Embryonic facial prominence (tissue), 1 donor: ENCODE measurements around the gene ATOH8.

Experiments used
- DNase-seq: peaks from one replicate; pipeline ENCODE4 v3.0.0-alpha.2; 2016; ENCODE audit errors: extremely low spot score

The ATOH8 gene

DNA sequence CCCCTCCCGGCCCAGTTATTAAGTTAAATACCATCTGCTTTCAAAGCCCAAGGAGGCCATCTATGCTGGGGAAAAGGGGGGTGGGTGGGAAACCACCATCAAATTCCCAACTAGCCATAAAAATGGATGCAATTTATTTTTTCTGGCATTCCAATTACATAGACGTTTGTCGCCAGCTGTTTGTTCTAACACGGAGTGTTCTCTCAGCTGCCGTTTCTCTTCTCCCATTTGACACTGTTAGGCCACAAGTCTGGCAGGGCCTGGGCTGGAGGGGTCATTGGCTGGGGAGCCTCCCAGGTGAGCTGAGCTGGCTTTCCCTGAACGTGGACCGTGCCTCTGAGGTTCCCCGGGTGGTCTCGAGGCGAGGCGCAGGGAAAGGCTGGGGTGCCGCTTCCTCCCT is 16.6 kb downstream of the ATOH8 start:
- DNase-seq, result no peak

- DNase-seq, result no peak
Observed at GRCh38 chr2:85770786-85771409, 17.1 kb downstream of the ATOH8 start.

DNA sequence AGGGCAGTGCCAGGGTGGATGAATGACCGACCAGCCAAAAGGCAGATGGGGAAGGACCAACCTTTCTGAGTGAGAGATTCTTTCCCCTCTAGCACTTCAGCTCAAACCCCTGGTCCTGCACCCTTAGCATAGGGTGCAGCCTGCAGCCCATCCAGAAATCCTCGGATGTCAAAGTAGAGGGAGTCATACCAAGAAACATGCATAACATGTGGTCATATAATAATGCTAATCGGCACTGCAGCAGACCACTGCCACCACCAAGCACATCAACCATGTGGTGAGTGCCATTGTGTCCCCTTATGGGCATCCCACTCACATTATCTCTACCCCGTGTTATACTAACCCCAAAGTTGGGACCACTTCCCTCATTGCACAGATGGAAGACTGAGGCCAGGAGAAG is 17.7 kb downstream of the ATOH8 start:
- DNase-seq, result no peak

DNA sequence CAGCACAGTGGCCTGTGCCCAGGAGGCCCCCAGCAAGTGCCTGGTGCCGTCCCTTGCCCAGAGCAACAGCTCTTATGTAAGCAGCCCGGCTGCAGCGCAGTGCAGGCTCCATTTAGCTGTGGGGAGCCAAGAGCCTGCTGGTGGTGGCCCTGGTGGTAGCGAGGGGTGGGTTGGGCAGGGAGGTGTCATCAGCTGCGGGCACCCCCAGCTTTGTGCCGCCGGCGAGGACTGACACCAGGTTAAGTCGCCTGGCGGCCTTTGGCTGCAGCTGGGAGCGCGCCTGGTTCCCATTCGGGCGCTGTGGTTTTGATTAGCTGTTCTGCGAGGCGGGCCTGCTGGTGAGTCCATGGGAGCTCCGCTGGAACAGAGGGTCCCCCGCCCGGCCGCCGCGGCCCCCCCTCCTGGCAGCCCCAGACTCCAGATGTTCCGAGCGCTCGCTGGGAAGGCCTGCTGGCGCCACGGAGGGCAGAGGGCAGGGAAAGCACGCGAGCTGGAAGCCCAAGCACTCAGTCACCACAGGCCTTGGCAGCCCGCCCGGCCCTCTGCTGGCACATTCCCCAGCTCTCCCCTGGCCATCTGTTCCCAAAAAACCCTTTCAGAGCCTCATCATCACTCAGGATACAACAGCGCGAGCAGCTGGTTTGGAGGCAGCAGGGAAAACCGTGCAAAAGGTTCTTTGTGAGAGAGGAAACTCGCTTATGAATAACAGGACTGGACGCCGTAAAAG is 18.4 kb downstream of the ATOH8 start:
- peak; percentile 92 for DNase-seq

DNA sequence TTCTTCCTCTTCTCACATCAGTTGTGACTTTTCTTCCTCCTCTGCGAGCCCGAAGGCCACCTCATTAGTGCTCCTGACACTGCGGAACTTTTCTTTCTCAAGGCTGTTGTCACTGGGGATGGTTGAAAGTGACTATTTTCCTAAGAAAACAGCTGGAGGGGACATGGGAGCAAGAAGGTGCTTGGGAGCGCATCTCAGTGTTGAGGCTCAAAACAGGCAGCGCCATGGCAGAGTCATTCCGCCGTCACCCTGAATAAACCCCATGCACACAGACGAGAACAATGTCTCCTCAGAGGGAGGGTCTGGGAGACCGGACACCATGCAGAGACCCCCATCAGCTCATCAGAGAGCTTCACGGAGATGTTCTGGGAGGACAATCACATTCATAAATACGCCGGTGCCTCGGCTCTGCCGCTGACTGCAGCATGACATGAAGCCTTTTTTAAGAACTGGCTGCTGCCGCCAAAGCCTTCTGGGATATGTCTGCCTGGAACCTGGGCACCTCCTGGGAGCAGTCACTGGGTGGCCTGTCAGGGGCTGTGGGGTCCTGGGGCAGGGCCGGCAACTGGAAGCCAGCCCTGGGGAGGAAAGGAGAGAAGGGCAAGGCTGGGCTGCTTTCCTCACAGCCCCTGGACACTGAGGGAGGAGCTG is 19.2 kb downstream of the ATOH8 start:
- DNase-seq, result no peak

DNA sequence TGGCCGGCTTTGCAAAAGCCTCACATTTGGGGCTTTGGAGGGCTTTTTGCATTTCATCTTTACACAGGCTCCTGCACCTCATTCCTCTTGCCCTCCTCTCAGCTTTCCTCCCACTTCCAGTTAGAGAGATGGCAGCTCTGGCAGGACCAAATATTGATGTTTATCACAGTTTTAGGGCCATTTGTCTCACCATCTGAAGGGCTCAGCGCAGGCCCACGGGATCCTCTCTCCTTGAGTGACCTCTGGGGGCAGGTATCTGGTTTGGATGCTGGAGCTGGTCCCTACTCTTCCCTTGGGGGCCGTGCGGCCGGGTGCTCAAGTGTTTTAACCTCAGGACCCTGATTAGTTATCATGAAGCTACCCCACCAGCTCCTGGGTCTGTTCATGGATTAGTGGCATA is 19.9 kb downstream of the ATOH8 start:
- DNase-seq, result no peak

DNA sequence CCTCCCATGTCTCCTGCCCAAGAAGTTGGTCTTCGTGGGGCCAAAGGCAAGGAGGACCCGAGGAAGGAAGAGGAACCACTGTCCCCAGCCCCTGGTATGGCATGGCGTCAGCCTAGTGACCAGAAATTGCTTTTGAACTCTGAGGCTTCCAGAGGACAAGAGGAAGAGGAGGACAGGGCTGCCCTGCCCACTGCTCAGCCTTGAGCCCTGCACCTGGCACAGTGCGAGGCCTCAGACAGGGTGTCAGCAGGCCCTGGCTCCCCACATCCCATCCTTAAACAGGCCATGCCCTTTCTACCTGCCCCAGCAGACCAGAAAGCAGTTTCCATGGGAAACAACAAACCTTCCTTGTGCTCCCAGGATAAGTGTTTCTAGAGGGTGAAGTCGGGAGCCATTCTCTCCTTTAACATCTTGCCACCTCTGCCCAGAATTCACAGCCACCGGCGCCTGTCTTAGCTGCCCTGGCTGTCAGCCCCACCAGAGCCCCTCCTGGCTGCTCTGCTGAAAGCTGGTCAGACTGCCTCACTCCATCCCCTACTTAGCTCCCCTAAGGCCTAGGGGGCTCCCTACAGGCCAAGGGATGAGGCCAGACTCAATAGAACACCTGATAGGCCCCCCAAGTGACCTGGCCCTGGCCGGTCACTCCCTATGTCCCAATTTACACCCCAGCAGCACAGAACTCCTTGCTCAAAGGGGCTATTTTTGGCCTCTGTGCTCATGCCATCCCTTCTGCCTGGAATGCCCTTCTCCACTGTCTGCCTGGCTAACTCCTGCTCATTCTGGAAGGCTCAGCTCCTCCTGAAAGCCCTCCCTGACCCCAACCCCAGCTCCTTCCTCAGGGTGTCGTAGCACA is 20.6 kb downstream of the ATOH8 start:
- DNase-seq, result no peak

GRCh38 chr2:85775406-85776381 is 21.9 kb downstream of the ATOH8 start:
- no peak for DNase-seq

GRCh38 chr2:85776672-85777071 is 22.9 kb downstream of the ATOH8 start:
- no peak for DNase-seq

DNA sequence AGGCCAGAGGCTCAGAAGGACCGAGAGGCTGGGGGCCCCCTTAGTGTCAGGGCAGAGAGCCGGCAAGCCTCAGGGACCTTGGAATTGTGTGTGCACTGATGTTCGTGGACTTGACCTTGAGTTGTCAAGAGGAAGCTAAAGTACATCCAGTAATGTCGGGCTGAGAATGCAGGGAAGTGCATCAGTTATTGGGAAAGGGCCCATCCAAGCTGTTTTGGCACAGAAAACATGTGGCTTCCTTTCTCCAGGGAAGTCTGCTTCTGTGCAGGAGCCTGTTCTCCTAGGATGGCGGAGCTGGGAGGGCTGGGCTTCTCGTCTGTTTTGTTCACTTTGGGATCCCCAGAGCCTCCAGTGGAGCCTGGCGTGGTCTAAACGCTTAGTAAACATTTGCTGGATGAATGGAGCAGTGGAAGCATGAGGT is 23.7 kb downstream of the ATOH8 start:
- DNase-seq, result no peak

- DNase-seq, result no peak
Observed at GRCh38 chr2:85778646-85779379, 25.0 kb downstream of the ATOH8 start.

DNA sequence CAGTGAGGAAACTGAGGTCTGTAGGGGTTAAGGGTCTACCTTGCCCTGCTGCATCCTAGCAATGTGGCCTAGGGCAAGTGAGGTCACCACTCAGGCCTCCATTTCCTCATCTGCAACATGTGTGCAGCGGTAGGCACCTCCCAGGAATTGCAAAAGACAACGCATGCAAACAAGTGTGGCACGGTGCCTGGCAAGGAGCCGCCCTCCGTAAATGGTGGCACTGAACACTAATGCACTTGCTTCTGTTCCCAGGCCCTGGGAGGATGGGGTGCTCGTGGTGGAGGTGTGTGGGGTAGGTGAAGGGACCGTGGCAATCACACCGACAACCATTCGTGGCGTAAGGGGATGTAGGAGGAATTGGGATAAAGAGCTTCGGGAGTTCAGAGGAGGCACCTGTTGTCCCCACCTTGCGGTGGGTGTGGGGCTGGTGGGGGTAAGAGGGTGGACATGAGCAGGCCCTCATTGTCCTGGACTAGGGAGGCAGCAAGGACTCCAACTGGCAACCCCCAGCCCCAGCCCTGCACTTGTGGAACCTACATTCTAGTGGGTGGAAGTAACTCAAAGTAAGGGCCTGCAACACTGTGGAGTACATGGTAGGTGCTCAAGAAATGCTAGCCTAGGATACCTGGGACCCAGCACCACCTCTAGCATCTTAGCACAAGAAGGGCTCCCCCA is 26.0 kb downstream of the ATOH8 start:
- DNase-seq, result no peak

GRCh38 chr2:85780316-85781012 is 26.7 kb downstream of the ATOH8 start:
- DNase-seq, result no peak

DNA sequence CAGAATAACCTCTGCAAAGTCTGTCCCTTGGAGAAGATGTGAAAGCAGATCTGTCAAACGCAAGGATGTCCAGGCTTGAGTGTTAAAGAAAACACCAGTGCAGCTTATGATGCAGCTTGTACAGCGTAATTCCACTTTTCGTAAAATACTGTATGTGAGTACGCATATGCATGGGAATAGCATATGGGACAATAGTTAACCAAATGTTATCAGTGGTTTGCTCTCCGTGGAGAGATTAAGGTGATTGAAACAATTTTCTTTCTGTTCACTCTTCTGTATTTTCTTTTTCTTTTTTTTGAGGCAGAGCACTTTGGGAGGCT is 27.2 kb downstream of the ATOH8 start:
- DNase-seq, result no peak

- DNase-seq, result no peak
Observed at GRCh38 chr2:85783796-85784195, 30.0 kb downstream of the ATOH8 start.

- DNase-seq, result no peak
Observed at GRCh38 chr2:85784474-85784986, 30.7 kb downstream of the ATOH8 start.

GRCh38 chr2:85785027-85785822 is 31.4 kb downstream of the ATOH8 start:
- DNase-seq, result peak; percentile 77

GRCh38 chr2:85785871-85786270 is 32.1 kb downstream of the ATOH8 start:
- DNase-seq, result no peak
